ENCODE measurements around the gene QSOX2.
"Not testable (repeated sequence)": the region's sequence is repeated elsewhere in the genome, so short reads cannot be mapped to it uniquely, and the experiment has no call there.

The QSOX2 gene

DNA sequence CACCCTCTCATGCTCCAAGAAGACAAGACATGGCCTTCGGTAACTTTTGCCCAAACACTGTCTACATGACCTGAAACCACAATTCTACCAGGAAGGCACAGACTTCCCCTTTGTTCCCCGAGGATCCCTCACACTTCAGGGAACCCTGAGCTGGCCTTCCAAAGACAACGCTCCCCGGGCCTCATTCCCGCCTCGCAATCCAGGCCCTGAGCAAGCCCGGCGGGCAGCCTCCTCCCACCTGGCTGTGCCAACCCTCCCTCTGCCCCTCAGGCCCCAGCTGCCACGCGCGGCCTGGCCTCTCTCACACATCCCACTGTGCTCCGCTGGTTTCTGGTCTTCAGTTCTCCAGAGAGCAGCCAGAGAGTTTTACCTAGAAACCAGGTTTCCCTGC lies 7.3 kb downstream of the QSOX2 start:
- Histone ChIP-seq H3K4me3 (ENCODE audit: low read depth, low read length) (no peak overlapping the region), H3K27ac (ENCODE audit: low read depth, low read length) (no peak overlapping the region)

DNA sequence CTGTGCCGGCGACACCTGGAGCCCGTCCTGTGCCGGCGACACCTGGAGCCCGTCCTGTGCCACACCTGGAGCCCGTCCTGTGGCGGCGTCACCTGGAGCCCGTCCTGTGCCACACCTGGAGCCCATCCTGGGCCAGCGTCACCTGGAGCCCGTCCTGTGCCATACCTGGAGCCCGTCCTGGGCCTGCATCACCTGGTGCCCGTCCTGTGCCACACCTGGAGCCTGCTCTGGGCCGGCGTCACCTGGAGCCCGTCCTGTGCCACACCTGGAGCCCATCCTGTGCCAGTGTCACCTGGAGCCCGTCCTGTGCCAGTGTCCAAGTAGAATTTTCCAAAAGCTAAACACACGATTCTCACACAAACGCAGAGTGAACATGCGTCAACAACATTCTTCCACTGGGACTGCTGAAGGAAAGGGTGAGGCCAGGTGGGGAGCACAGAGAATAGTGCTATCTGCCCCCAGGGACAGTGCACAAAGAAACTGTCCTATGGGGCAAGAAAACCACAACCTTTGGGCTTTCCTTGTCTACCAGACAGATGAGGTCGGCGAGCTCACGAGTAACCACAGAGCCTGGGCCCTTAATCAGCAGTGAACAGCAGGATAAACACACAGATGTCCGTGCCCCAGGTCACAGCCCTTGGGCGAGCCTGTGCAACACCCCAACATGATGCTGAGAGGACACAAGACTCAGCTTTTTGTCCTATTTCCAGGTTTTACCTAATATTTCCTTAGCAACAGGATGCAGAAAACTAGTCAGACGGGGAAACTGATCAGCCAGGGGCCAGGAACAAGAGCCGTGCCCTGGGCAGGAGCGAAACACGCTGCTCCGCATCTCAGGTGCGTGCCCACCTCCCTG lies 7.9 kb downstream of the QSOX2 start:
- Histone ChIP-seq H3K4me1 (ENCODE audit: control insufficient read depth, insufficient read depth, low read length) (peaks cover 2% of the 10 kb centered on the region; the same call in 1 of the 2 replicates), H3K27me3 (ENCODE audit: control insufficient read depth, insufficient read depth, low read length) (no peaks in the 10 kb centered on the region), H3K9me3 (ENCODE audit: control insufficient read depth, insufficient read depth, low read length) (no peaks in the 10 kb centered on the region), H3K36me3 (ENCODE audit: control insufficient read depth, insufficient read depth, low read length) (peaks cover 15% of the 10 kb centered on the region), H3K27ac (ENCODE audit: low read depth, low read length) (no peak overlapping the region), H3K4me3 (ENCODE audit: low read depth, low read length) (no peak overlapping the region), H3K9ac (ENCODE audit: low read depth, low read length) (no peak overlapping the region)

More for the DNA sequence above, 7.3 kb downstream of the QSOX2 start:
- no peaks in the 10 kb centered on the region for H3K27me3 ChIP-seq (ENCODE audit: control insufficient read depth, insufficient read depth, low read length)
- peaks cover 8% of the 10 kb centered on the region for H3K4me1 ChIP-seq (ENCODE audit: control insufficient read depth, insufficient read depth, low read length)
- H3K9me3 ChIP-seq (ENCODE audit: control insufficient read depth, insufficient read depth, low read length) = no peaks in the 10 kb centered on the region
- H3K36me3 ChIP-seq (ENCODE audit: control insufficient read depth, insufficient read depth, low read length) = peaks cover 15% of the 10 kb centered on the region
- H3K9ac ChIP-seq (ENCODE audit: low read depth, low read length) = no peak overlapping the region

DNA sequence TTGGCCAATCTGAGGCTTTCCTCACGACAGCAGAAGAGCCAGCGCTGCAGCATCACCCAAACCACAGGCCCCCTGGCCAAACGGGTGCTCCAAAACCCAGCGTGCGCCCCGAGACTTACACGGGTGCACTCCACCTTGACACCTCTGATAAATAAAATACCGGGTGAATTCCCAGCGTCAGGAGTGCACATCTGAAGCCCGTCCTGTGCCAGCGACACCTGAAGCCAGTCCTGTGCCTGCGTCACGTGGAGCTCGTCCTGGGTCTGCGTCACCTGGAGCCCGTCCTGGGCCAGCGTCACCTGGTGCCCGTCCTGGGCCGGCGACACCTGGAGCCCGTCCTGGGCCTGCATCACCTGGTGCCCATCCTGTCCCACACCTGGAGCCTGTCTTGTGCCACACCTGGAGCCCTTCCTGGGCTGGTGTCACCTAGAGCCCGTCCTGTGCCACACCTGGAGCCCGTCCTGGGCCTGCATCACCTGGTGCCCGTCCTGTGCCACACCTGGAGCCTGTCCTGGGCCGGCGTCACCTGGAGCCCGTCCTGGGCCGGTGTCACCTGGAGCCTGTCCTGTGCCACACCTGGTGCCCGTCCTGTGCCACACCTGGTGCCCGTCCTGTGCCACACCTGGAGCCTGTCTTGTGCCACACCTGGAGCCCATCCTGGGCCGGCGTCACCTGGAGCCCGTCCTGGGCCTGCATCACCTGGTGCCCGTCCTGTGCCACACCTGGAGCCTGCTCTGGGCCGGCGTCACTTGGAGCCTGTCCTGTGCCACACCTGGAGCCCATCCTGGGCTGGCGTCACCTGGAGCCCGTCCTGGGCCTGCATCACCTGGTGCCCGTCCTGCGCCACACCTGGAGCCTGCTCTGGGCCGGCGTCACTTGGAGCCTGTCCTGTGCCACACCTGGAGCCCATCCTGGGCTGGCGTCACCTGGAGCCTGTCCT lies 8.9 kb downstream of the QSOX2 start:
- peaks cover 15% of the 10 kb centered on the region for H3K36me3 ChIP-seq (ENCODE audit: control insufficient read depth, insufficient read depth, low read length)
- not testable (repeated sequence) for H3K9me3 ChIP-seq (ENCODE audit: control insufficient read depth, insufficient read depth, low read length); H3K27ac ChIP-seq (ENCODE audit: low read depth, low read length); H3K9ac ChIP-seq (ENCODE audit: low read depth, low read length); H3K4me1 ChIP-seq (ENCODE audit: control insufficient read depth, insufficient read depth, low read length); H3K27me3 ChIP-seq (ENCODE audit: control insufficient read depth, insufficient read depth, low read length); H3K4me3 ChIP-seq (ENCODE audit: low read depth, low read length)

DNA sequence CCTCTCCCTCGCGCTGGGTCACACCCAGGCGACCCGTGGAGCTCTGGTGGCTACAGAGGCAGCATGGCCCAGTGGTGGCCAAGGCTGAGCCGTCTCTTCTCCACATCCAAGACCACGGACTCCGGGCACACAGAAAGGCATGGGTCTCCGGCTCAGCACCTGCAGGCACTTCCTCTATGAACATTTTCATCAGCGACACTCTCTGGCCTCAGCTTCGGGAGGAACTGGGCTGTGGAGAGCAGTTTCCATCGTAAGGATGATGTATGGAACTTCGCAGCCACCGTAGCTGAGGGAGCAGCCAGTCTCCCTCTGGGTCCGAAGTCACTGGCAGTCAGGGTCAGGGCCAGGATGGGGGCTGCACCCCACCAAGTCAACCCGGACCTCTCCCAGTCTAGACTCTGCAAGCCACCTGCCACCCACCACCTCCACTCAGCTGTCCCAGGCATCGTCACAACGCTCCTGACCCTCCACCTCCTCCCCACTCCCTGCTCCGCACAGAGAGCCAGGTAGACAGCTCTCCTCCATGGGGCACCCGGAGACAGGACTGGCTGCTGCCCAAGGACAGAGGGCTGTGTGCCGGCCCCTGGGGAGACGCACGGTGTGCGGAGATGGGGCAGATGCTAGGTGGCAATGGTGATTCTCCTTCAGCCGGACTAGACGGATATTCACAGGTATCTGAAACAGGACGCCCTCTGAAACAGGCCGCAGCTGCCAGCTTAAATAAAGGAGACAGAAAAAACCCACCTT lies 9.7 kb downstream of the QSOX2 start:
- H3K27me3 ChIP-seq (ENCODE audit: control insufficient read depth, insufficient read depth, low read length) = no peaks in the 10 kb centered on the region
- no peak overlapping the region for H3K4me3 ChIP-seq (ENCODE audit: low read depth, low read length)
- no peak overlapping the region for H3K27ac ChIP-seq (ENCODE audit: low read depth, low read length)
- peaks cover 19% of the 10 kb centered on the region for H3K36me3 ChIP-seq (ENCODE audit: control insufficient read depth, insufficient read depth, low read length)
- H3K9ac ChIP-seq (ENCODE audit: low read depth, low read length) = no peak overlapping the region
- no peaks in the 10 kb centered on the region for H3K4me1 ChIP-seq (ENCODE audit: control insufficient read depth, insufficient read depth, low read length)
- no peaks in the 10 kb centered on the region for H3K9me3 ChIP-seq (ENCODE audit: control insufficient read depth, insufficient read depth, low read length)

DNA sequence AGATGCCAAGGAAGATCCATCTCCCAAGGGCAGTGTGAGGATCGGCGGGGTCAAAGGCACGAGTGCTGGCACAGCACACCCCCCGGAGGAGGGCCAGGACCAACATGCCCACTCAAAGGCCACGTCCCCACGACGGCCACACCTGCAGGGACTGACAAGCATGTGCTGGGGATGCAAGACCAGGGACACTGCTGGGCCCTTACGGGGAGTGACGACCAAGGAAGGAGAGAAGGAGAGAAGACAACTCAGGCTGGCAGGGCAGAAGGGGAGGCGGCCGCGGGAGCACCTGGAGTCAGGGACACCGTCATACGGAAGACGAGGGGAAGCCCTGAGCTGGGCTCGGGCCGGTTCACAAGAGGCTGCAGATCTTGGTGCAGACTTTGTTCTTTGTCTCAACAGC lies 10.4 kb downstream of the QSOX2 start:
- Histone ChIP-seq H3K4me1 (ENCODE audit: control insufficient read depth, insufficient read depth, low read length) (no peaks in the 10 kb centered on the region), H3K27me3 (ENCODE audit: control insufficient read depth, insufficient read depth, low read length) (no peaks in the 10 kb centered on the region), H3K4me3 (ENCODE audit: low read depth, low read length) (no peak overlapping the region), H3K9ac (ENCODE audit: low read depth, low read length) (no peak overlapping the region), H3K27ac (ENCODE audit: low read depth, low read length) (no peak overlapping the region), H3K36me3 (ENCODE audit: control insufficient read depth, insufficient read depth, low read length) (peaks cover 19% of the 10 kb centered on the region), H3K9me3 (ENCODE audit: control insufficient read depth, insufficient read depth, low read length) (no peaks in the 10 kb centered on the region)

DNA sequence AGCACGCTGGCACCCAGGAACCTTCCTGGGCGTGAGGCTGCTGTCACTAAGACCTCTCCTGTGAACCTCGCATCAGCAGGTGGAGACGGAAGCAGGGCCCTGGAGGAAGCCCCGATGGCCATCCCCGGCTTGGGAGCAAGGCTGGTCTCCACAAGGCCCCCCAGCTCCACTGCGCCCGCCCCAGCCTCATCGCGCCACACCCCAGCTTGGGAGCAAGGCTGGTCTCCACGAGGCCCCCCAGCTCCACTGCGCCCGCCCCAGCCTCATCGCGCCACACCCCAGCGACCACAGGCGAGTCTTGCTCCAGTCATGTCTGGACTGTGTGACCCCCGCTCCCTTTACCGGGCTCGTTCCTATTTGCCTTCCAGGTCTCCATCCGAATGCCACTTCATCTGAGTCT lies 11.0 kb downstream of the QSOX2 start:
- H3K27me3 ChIP-seq (ENCODE audit: control insufficient read depth, insufficient read depth, low read length) = no peaks in the 10 kb centered on the region
- H3K27ac ChIP-seq (ENCODE audit: low read depth, low read length) = no peak overlapping the region
- no peaks in the 10 kb centered on the region for H3K9me3 ChIP-seq (ENCODE audit: control insufficient read depth, insufficient read depth, low read length)
- no peak overlapping the region for H3K9ac ChIP-seq (ENCODE audit: low read depth, low read length)
- no peaks in the 10 kb centered on the region for H3K4me1 ChIP-seq (ENCODE audit: control insufficient read depth, insufficient read depth, low read length)
- H3K36me3 ChIP-seq (ENCODE audit: control insufficient read depth, insufficient read depth, low read length) = peaks cover 19% of the 10 kb centered on the region
- H3K4me3 ChIP-seq (ENCODE audit: low read depth, low read length) = no peak overlapping the region

DNA sequence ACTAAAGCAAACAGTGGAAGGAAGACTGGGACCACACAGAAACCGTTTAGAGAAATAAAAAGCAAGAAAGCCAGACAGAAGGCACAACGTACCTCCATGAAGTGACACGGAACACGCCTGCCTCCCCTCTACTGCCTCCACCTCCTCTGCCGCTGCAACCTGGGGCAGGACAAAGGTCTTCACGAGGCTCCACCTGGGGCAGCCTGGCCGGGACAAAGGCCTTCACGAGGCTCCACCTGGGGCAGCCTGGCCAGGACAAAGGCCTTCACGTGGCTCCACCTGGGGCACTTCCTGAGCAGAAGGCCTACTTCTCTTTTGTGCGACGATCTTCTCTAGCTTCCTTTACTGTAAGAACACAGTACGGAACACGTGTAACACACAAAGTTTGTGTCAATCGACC lies 11.7 kb downstream of the QSOX2 start:
- peaks cover 19% of the 10 kb centered on the region for H3K36me3 ChIP-seq (ENCODE audit: control insufficient read depth, insufficient read depth, low read length)
- H3K9me3 ChIP-seq (ENCODE audit: control insufficient read depth, insufficient read depth, low read length) = no peaks in the 10 kb centered on the region
- H3K27ac ChIP-seq (ENCODE audit: low read depth, low read length) = no peak overlapping the region
- H3K4me3 ChIP-seq (ENCODE audit: low read depth, low read length) = no peak overlapping the region
- H3K4me1 ChIP-seq (ENCODE audit: control insufficient read depth, insufficient read depth, low read length) = no peaks in the 10 kb centered on the region
- H3K27me3 ChIP-seq (ENCODE audit: control insufficient read depth, insufficient read depth, low read length) = no peaks in the 10 kb centered on the region
- no peak overlapping the region for H3K9ac ChIP-seq (ENCODE audit: low read depth, low read length)

DNA sequence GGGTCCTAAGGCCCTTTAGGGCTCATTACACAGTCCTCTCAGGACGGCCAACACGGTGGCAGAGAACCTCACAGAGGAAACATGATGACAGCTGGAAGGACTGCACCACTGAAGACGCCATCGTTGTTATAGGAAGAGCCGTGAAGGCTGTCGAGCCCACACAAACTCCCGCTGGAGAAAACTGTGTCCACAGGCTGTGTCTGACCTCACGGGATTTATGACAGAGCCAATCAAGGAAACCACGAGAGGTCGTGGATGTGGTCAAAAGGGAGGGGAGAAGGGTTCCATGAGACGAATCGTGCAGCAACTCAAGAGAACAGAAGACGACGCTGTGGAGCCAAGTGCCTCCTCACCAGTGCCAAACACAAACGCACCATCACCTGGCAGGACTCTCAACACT lies 12.2 kb downstream of the QSOX2 start:
- Histone ChIP-seq H3K9me3 (ENCODE audit: control insufficient read depth, insufficient read depth, low read length) (no peaks in the 10 kb centered on the region), H3K4me1 (ENCODE audit: control insufficient read depth, insufficient read depth, low read length) (no peaks in the 10 kb centered on the region), H3K27me3 (ENCODE audit: control insufficient read depth, insufficient read depth, low read length) (no peaks in the 10 kb centered on the region), H3K4me3 (ENCODE audit: low read depth, low read length) (no peak overlapping the region), H3K9ac (ENCODE audit: low read depth, low read length) (no peak overlapping the region), H3K27ac (ENCODE audit: low read depth, low read length) (no peak overlapping the region), H3K36me3 (ENCODE audit: control insufficient read depth, insufficient read depth, low read length) (peaks cover 19% of the 10 kb centered on the region)

DNA sequence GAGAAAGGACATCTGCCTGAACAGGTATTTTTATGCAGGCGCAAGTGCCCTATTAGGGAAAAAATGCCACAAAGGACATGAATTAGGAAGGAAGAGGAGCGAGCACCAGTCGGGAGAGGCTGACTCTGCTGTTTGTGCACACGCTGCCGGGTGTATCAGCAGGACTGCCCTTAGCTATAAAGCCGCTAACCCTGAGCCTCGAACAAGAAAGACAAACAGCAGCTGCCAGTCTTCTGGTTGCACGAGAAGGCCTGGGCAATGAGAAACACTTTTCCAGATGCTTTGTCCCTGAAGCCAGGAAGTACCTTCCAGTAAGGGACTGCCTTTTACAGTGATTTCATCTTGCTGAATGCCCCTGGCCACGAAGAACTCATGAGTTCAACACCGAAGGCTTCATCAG lies 12.6 kb downstream of the QSOX2 start:
- Histone ChIP-seq H3K27me3 (ENCODE audit: control insufficient read depth, insufficient read depth, low read length) (no peaks in the 10 kb centered on the region), H3K36me3 (ENCODE audit: control insufficient read depth, insufficient read depth, low read length) (peaks cover 19% of the 10 kb centered on the region), H3K9ac (ENCODE audit: low read depth, low read length) (no peak overlapping the region), H3K9me3 (ENCODE audit: control insufficient read depth, insufficient read depth, low read length) (no peaks in the 10 kb centered on the region), H3K4me1 (ENCODE audit: control insufficient read depth, insufficient read depth, low read length) (no peaks in the 10 kb centered on the region), H3K4me3 (ENCODE audit: low read depth, low read length) (no peak overlapping the region), H3K27ac (ENCODE audit: low read depth, low read length) (no peak overlapping the region)

DNA sequence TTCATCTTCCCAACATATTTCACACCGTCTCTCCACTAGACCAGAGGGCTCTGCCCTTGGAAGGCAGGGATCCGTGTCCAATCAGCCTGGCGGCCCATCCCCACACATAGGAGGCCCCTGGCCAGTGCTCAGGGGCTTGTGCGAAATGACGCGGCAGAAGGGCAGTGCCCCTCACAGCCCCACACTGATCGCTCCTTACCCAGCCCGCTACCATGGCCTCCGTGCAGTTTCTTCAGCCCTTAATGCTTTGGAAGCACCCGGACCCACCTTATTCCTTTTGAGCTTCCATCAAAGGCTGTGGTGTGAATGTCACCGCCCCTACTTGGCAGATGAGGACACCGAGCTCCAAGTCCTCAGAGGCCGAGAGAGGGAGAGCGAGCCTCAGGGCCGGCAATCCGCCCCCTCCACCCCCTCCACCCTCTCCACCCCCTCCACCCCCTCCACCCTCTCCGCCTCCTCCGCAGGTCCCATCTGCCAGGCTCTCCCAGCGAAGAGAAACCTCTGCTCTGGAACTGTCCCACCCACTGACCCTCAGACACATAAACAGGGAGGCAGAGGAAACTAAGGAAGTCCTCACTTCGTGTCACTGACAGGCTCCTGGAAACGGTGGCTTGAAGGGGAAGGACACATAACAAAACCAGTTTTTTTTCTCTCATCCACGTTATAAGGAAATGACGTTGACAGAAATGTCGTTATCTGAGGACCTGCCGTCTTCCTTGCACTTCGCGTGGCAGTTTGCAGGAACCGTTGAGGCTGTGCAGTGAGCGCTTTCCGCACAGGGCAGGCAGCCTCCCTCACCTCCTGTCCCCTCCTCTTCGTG lies 13.9 kb downstream of the QSOX2 start:
- no peaks in the 10 kb centered on the region for H3K27me3 ChIP-seq (ENCODE audit: control insufficient read depth, insufficient read depth, low read length)
- H3K36me3 ChIP-seq (ENCODE audit: control insufficient read depth, insufficient read depth, low read length) = peaks cover 16% of the 10 kb centered on the region
- no peaks in the 10 kb centered on the region for H3K4me1 ChIP-seq (ENCODE audit: control insufficient read depth, insufficient read depth, low read length)
- H3K27ac ChIP-seq (ENCODE audit: low read depth, low read length) = no peak overlapping the region
- no peaks in the 10 kb centered on the region for H3K9me3 ChIP-seq (ENCODE audit: control insufficient read depth, insufficient read depth, low read length)
- H3K4me3 ChIP-seq (ENCODE audit: low read depth, low read length) = no peak overlapping the region
- H3K9ac ChIP-seq (ENCODE audit: low read depth, low read length) = no peak overlapping the region
